HepG2 (cell line): ENCODE results near the gene KRTAP12-3. TPM values are rescaled to one million over a fixed set of nuclear protein-coding genes. Genes with fewer than 3 reads are reported as not detected.

ENCODE experiments used
- ATAC-seq: fragments of 200-7000 bp; cut with Tn5 transposase; 3 replicates; pipeline ENCODE4 v1.9.1; 2020; ENCODE audit warnings: mild to moderate bottlenecking, moderate library complexity
- BruUV-seq: library from RNA; stranded (reverse); fragments of 400-500 nt; replicated peaks from 2 replicates; lab custom pipeline; 2021; lab: Mats Ljungman, UMichigan
- CTCF ChIA-PET: fragments of 300-600 bp; formaldehyde crosslinking; extraction: SDS; loops from one replicate; lab custom pipeline; 2021; ENCODE audit warnings: low total read pairs, inconsistent platforms, low intra/inter-chr PET ratio; lab: Yijun Ruan, JAX
- POLR2A ChIA-PET: fragments of 350-600 bp; sonication (Branson Sonifier 250); formaldehyde crosslinking; loops from one replicate; lab custom pipeline; 2020; ENCODE audit warnings: antibody characterized with exemption, inconsistent platforms; lab: Yijun Ruan, JAX
- DNase-seq: peaks from one replicate; pipeline ENCODE4 v3.0.0-alpha.2; 2015; ENCODE audit warnings: low spot score
- FAIRE-seq: peaks from 3 replicates; lab custom pipeline; 2011; peaks lifted over from hg19 to GRCh38; lab: Jason Lieb, UNC
- H2AFZ ChIP-seq: one replicate; pipeline ENCODE4 v1.6.1; 2011; ENCODE audit warnings: low read length, inconsistent platforms
- H3K27ac ChIP-seq: fragments of 300-600 bp; 3 replicates; pipeline ENCODE4 v1.8.0; 2011; ENCODE audit warnings: mixed run types, mild to moderate bottlenecking, mixed read lengths, low read length, inconsistent platforms; ENCODE audit not compliant: insufficient read depth; ENCODE audit errors: extremely low read length
- H3K27me3 ChIP-seq, 2 experiments: fragments of 200-600 bp in 1 of 2; 2 replicates in 1 of 2; 3 replicates in 1 of 2; pipeline versions ENCODE4 v1.6.0 to v1.8.0; 2011; ENCODE audit warnings: low read length in 2 of 2, mild to moderate bottlenecking in 2 of 2, moderate library complexity in 2 of 2, inconsistent platforms in 1 of 2; ENCODE audit not compliant: insufficient read depth in 2 of 2, control insufficient read depth in 1 of 2
- H3K36me3 ChIP-seq, 2 experiments: fragments of 200-600 bp in 1 of 2; replicated peaks in 1 of 2; 2 replicates in 1 of 2; 3 replicates in 1 of 2; pipeline versions ENCODE4 v1.5.1 to v1.8.0; 2011; ENCODE audit warnings: low read length in 2 of 2, inconsistent platforms in 1 of 2; ENCODE audit not compliant: insufficient read depth in 2 of 2, control insufficient read depth in 1 of 2
- H3K4me1 ChIP-seq: 2 replicates; pipeline ENCODE4 v1.5.1; 2012; ENCODE audit warnings: low read length, inconsistent platforms; ENCODE audit not compliant: insufficient read depth
- H3K4me2 ChIP-seq: 2 replicates; pipeline ENCODE4 v1.6.0; 2011; ENCODE audit warnings: low read depth, low read length, inconsistent platforms
- H3K4me3 ChIP-seq, 3 experiments: fragments of 200-600 bp in 1 of 3; sonication (generic), shearing (Covaris generic) in 1 of 3; replicated peaks in 1 of 3; 2 replicates each; pipeline ENCODE4 v1.5.1; 2011 to 2016; ENCODE audit warnings: low read length in 3 of 3, inconsistent platforms in 2 of 3, low read depth in 2 of 3, mild to moderate bottlenecking in 2 of 3, control low read depth in 1 of 3, mixed read lengths in 1 of 3; ENCODE audit not compliant: insufficient read depth in 1 of 3
- H3K79me2 ChIP-seq: one replicate; pipeline ENCODE4 v1.6.1; 2011; ENCODE audit warnings: low read length, inconsistent platforms; ENCODE audit not compliant: insufficient read depth
- H3K9ac ChIP-seq: 2 replicates; pipeline ENCODE4 v1.6.0; 2011; ENCODE audit warnings: mild to moderate bottlenecking, low read depth, low read length, inconsistent platforms; ENCODE audit not compliant: insufficient read depth
- H3K9me3 ChIP-seq: 2 replicates; pipeline ENCODE4 v1.5.1; 2012; ENCODE audit warnings: mild to moderate bottlenecking, low read length
- H4K20me1 ChIP-seq: 2 replicates; pipeline ENCODE4 v1.6.0; 2011; ENCODE audit warnings: inconsistent platforms, mild to moderate bottlenecking, low read length, moderate library complexity; ENCODE audit not compliant: insufficient read depth
- ARHGAP35 ChIP-seq: sonication (generic); formaldehyde crosslinking; IDR thresholded peaks from 2 replicates; pipeline ENCODE4 v1.9.0; 2022; ENCODE audit warnings: mild to moderate bottlenecking, inconsistent platforms, moderate library complexity, missing genetic modification reagents, borderline replicate concordance
- CBFB ChIP-seq: sonication (generic); formaldehyde crosslinking; IDR thresholded peaks from 2 replicates; pipeline ENCODE4 v1.4.0; 2020; ENCODE audit warnings: missing genetic modification reagents
- CHD4 ChIP-seq: fragments of 200-600 bp; sonication (generic); IDR thresholded peaks from 2 replicates; pipeline ENCODE4 v1.7.0; 2017; ENCODE audit warnings: mild to moderate bottlenecking, low read length, borderline replicate concordance
- HCFC1 ChIP-seq: fragments of 150-350 bp; IDR thresholded peaks from 2 replicates; pipeline ENCODE4 v1.6.1; 2014; ENCODE audit warnings: low read depth, low read length
- KDM2A ChIP-seq: sonication (generic); formaldehyde crosslinking; IDR thresholded peaks from 2 replicates; pipeline ENCODE4 v1.4.0; 2020; ENCODE audit warnings: low read depth, missing genetic modification reagents, borderline replicate concordance
- KLF12 ChIP-seq: sonication (generic); formaldehyde crosslinking; IDR thresholded peaks from 2 replicates; pipeline ENCODE4 v1.4.0; 2020; ENCODE audit warnings: missing genetic modification reagents, borderline replicate concordance
- MAFG ChIP-seq: sonication (generic); formaldehyde crosslinking; IDR thresholded peaks from 2 replicates; pipeline ENCODE4 v1.5.1; 2020; ENCODE audit warnings: mild to moderate bottlenecking, missing genetic modification reagents
- MXI1 ChIP-seq: IDR thresholded peaks from 3 replicates; pipeline ENCODE4 v1.6.1; 2012; ENCODE audit warnings: low read depth, low read length, inconsistent platforms, borderline replicate concordance
- RFXANK ChIP-seq: IDR thresholded peaks from 2 replicates; pipeline ENCODE4 v1.6.1; 2016
- YY1 ChIP-seq: IDR thresholded peaks from 2 replicates; pipeline ENCODE4 v1.6.1; 2011; ENCODE audit warnings: low read length, low read depth, moderate library complexity, mild to moderate bottlenecking; ENCODE audit not compliant: insufficient read depth, insufficient replicate concordance
- ZNF264 ChIP-seq: sonication (generic); formaldehyde crosslinking; IDR thresholded peaks from 2 replicates; pipeline ENCODE4 v1.4.0; 2020; ENCODE audit warnings: missing genetic modification reagents
- ZNF44 ChIP-seq: sonication (generic); formaldehyde crosslinking; IDR thresholded peaks from 2 replicates; pipeline ENCODE4 v1.5.1; 2020; ENCODE audit warnings: mild to moderate bottlenecking, missing genetic modification reagents
- ZNF468 ChIP-seq: sonication (generic); formaldehyde crosslinking; IDR thresholded peaks from 2 replicates; pipeline ENCODE4 v1.8.0; 2022; ENCODE audit warnings: mild to moderate bottlenecking, moderate library complexity, missing genetic modification reagents
- ZNF678 ChIP-seq: sonication (generic); formaldehyde crosslinking; IDR thresholded peaks from 2 replicates; pipeline ENCODE4 v1.4.0; 2020; ENCODE audit warnings: mild to moderate bottlenecking, missing genetic modification reagents
- WGBS: methylation state at CpG from one replicate; pipeline ENCODE4 v1.1.6; 2017; ENCODE audit warnings: low lambda C conversion rate; 5-methylcytosine and 5-hydroxymethylcytosine counted together
- in situ Hi-C: cut with HindIII; loops from 2 replicates; pipeline ENCODE4 v1.10.0; 2017; ENCODE audit warnings: low pct_unique_long_range_greater_than_20kb; ENCODE audit not compliant: extremely low pct_ligation_motif_present
- intact Hi-C: fragments of 100-400 bp; cut with micrococcal nuclease; formaldehyde crosslinking; loops from one replicate; pipeline ENCODE4 v1.10.0; 2022; ENCODE audit not compliant: unreplicated experiment
- polyA plus RNA-seq, 8 experiments: library from polyadenylated mRNA; depleted of rRNA in 3 of 8; stranded (reverse) in 7 of 8; unstranded in 1 of 8; fragments of >200 nt; fragmentation: Illumina TruSeq in 4 of 8; extraction: Trizol in 4 of 8; gene quantifications; 2 replicates each; pipeline versions ENCODE4 v1.2.1 to v1.2.3, GENCODE V29; 2011 to 2016; ENCODE audit warnings: low read depth in 4 of 8, missing spikeins in 1 of 8, mixed read lengths in 1 of 8; ENCODE audit not compliant: insufficient read depth in 1 of 8
- total RNA-seq, 5 experiments: library from RNA; depleted of rRNA; stranded (reverse); fragments of >200 nt; fragmentation: Illumina TruSeq; extraction: Trizol; gene quantifications; 2 replicates each; pipeline ENCODE4 v1.2.3, GENCODE V29; 2016; ENCODE audit warnings: low read depth in 1 of 5
- TF ChIP-seq, protein P1 (sequence below): sonication (generic); formaldehyde crosslinking; IDR thresholded peaks from 2 replicates; pipeline ENCODE4 v1.4.0; 2020; ENCODE audit warnings: missing genetic modification reagents, low read depth, mild to moderate bottlenecking, borderline replicate concordance
- TF ChIP-seq, protein P2 (sequence below): sonication (generic); formaldehyde crosslinking; IDR thresholded peaks from 2 replicates; pipeline ENCODE4 v1.5.0; 2020; ENCODE audit warnings: mild to moderate bottlenecking, missing genetic modification reagents, borderline replicate concordance

The KRTAP12-3 gene
- total and polyA plus RNA-seq, 2 of the 13 experiments (the other 11 are each of a cell fraction or from before 2014, with no cell fraction given), result not detected

DNA sequence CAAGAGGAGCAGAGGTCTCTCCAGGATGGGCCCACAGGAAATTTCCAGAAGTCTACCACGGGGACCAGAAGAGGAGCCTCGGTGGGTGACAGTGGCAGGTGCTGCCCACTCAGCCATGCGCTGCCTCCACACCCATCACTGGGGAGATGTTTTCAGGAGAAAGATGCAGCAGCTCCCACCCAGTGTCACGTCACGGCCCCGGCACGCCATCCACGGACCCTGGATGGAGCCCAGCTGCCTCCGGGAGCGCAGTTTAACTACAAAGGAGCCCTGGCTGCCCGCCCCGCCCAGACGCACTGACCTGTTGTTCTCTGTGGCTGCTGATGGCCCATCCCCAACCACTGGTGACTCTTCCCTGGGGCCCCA is 46.9 kb downstream of the KRTAP12-3 start:
- DNase-seq (no peak), ATAC-seq (no peak), FAIRE-seq (no peak)
- BruUV-seq, result no TSS peak
- in situ Hi-C loops (no loop called here), intact Hi-C loops (loop anchor here (5.0 kb wide), 1 partner anchor 33 kb away; no protein-coding TSS in a partner anchor)
- Histone ChIP-seq H3K9me3 (no peaks in the 10 kb centered on the region), H3K4me3 (no peak overlapping the region), H3K27ac (no peak overlapping the region), H3K36me3 (no peaks in the 10 kb centered on the region), H4K20me1 (no peaks in the 10 kb centered on the region), H3K4me2 (no peak overlapping the region), H3K79me2 (no peaks in the 10 kb centered on the region), H3K9ac (no peak overlapping the region), H3K4me1 (peaks cover 49% of the 10 kb centered on the region), H3K27me3 (peaks cover 4 to 37% of the 10 kb centered on the region in 2 experiments), H2AFZ (no peak overlapping the region)
- 74% methylated on average over 2 of the region's 13 CpGs for WGBS
- no peak for TF ChIP-seq KDM2A (CRISPR knock-in tag)
- no peak for TF ChIP-seq RFXANK
- TF ChIP-seq MAFG, result no peak
- no peak for TF ChIP-seq CHD4
- no peak for TF ChIP-seq ZNF264 (CRISPR knock-in tag)
- TF ChIP-seq ZNF678 (CRISPR knock-in tag), result no peak
- no peak for TF ChIP-seq ARHGAP35 (CRISPR knock-in tag)
- TF ChIP-seq ZNF44 (CRISPR knock-in tag), result no peak
- no peak for TF ChIP-seq KLF12 (CRISPR knock-in tag)
- TF ChIP-seq HCFC1, result no peak
- no peak for TF ChIP-seq MXI1
- TF ChIP-seq, protein P1, sequence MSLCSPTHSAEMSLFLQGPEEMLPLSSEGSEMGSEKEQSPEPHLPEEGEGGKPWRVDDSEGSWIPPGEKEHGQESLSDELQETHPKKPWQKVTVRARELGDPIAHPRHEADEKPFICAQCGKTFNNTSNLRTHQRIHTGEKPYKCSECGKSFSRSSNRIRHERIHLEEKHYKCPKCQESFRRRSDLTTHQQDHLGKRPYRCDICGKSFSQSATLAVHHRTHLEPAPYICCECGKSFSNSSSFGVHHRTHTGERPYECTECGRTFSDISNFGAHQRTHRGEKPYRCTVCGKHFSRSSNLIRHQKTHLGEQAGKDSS (CRISPR knock-in tag), result no peak
- TF ChIP-seq, protein P2, sequence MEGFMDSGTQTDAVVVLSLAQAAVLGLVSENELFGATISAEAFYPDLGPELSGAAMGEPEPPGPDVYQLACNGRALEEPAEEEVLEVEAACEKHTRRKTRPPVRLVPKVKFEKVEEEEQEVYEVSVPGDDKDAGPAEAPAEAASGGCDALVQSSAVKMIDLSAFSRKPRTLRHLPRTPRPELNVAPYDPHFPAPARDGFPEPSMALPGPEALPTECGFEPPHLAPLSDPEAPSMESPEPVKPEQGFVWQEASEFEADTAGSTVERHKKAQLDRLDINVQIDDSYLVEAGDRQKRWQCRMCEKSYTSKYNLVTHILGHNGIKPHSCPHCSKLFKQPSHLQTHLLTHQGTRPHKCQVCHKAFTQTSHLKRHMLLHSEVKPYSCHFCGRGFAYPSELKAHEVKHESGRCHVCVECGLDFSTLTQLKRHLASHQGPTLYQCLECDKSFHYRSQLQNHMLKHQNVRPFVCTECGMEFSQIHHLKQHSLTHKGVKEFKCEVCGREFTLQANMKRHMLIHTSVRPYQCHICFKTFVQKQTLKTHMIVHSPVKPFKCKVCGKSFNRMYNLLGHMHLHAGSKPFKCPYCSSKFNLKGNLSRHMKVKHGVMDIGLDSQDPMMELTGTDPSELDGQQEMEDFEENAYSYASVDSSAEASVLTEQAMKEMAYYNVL, result no peak
- TF ChIP-seq CBFB, result no peak
- no peak for TF ChIP-seq YY1
- no peak for TF ChIP-seq ZNF468 (CRISPR knock-in tag)
- ChIA-PET CTCF (no interaction called here), POLR2A (no interaction called here)
